ENCODE measurements around the gene BTN2A1.

DNA sequence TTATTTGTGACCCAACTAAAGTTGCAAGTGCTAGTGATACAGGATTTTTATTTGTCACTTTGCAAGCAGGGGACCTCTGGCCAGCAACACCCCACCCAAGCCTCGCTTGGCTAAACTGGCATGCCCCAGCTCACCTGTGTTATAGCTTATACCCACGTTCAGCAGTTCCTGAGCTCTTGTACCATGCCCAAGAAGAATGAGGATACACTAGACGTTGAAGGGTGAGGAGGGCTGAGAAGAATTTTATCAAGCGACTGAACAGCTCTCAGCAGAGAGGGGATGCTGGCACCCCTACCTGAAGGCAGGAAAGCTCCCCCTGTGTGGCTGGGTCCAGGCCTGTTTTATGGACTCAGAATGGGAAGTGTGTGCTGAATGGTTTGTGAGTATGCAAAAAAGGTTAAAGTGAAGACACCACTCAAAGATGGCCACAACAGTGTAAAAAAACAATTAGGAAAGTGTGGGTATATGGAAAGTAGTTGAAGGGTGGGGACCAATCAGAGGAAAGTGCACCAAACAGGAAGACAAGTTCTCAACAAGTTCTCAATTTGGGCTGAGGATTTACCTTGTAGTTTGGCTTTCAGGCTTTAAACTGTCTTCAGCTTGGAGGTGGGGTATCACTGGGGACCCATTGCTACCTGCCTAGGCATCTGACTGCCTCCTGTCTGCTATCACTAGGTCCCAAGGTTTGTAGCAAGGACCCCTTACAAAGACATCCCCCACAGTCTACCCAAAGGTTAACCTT, 15.0 kb downstream of the BTN2A1 start:
- no peak for TF ChIP-seq ATF4 (CRISPR knock-in tag; IDR thresholded peaks at IDR 0.05)
- TF ChIP-seq, protein P1, sequence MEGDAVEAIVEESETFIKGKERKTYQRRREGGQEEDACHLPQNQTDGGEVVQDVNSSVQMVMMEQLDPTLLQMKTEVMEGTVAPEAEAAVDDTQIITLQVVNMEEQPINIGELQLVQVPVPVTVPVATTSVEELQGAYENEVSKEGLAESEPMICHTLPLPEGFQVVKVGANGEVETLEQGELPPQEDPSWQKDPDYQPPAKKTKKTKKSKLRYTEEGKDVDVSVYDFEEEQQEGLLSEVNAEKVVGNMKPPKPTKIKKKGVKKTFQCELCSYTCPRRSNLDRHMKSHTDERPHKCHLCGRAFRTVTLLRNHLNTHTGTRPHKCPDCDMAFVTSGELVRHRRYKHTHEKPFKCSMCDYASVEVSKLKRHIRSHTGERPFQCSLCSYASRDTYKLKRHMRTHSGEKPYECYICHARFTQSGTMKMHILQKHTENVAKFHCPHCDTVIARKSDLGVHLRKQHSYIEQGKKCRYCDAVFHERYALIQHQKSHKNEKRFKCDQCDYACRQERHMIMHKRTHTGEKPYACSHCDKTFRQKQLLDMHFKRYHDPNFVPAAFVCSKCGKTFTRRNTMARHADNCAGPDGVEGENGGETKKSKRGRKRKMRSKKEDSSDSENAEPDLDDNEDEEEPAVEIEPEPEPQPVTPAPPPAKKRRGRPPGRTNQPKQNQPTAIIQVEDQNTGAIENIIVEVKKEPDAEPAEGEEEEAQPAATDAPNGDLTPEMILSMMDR (CRISPR knock-in tag; IDR thresholded peaks at IDR 0.05) = no peak
- TF ChIP-seq RFX5 (IDR thresholded peaks at IDR 0.05; ENCODE audit: low read depth, low read length) = no peak
- no peak for TF ChIP-seq GMEB1 (CRISPR knock-in tag; IDR thresholded peaks at IDR 0.05; ENCODE audit: borderline replicate concordance)
- no peak for TF ChIP-seq POLR2A (IDR thresholded peaks at IDR 0.05; ENCODE audit: insufficient read depth in 1 of 2, low read depth in 2 of 2, low read length in 2 of 2)
- no peak for TF ChIP-seq ATF2 (CRISPR knock-in tag; IDR thresholded peaks at IDR 0.05)
- no peak for TF ChIP-seq KLF11 (CRISPR knock-in tag; IDR thresholded peaks at IDR 0.05)
- TF ChIP-seq IRX3 (CRISPR knock-in tag; IDR thresholded peaks at IDR 0.05; ENCODE audit: borderline replicate concordance, low read depth) = no peak
- TF ChIP-seq NCOA1 (CRISPR knock-in tag; IDR thresholded peaks at IDR 0.05) = no peak
- TF ChIP-seq MAFK (conservative IDR thresholded peaks at IDR 0.05 in 1 of 2, IDR thresholded peaks at IDR 0.05 in 1 of 2; ENCODE audit: low read length in 2 of 2) = no peak
- TF ChIP-seq, protein P2, sequence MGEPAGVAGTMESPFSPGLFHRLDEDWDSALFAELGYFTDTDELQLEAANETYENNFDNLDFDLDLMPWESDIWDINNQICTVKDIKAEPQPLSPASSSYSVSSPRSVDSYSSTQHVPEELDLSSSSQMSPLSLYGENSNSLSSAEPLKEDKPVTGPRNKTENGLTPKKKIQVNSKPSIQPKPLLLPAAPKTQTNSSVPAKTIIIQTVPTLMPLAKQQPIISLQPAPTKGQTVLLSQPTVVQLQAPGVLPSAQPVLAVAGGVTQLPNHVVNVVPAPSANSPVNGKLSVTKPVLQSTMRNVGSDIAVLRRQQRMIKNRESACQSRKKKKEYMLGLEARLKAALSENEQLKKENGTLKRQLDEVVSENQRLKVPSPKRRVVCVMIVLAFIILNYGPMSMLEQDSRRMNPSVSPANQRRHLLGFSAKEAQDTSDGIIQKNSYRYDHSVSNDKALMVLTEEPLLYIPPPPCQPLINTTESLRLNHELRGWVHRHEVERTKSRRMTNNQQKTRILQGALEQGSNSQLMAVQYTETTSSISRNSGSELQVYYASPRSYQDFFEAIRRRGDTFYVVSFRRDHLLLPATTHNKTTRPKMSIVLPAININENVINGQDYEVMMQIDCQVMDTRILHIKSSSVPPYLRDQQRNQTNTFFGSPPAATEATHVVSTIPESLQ (CRISPR knock-in tag; conservative IDR thresholded peaks at IDR 0.05) = no peak
- no peak for TF ChIP-seq ZNF775 (CRISPR knock-in tag; IDR thresholded peaks at IDR 0.05; ENCODE audit: borderline replicate concordance)
- TF ChIP-seq EZH2 (conservative IDR thresholded peaks at IDR 0.05; ENCODE audit: low read depth, low read length) = no peak
